ENCODE measurements around the gene SEC23IP. TPM values are rescaled to one million over a fixed set of nuclear protein-coding genes. Genes with fewer than 3 reads are reported as not detected.
"Not testable (repeated sequence)": the region's sequence is repeated elsewhere in the genome, so short reads cannot be mapped to it uniquely, and the experiment has no call there.

Gene SEC23IP
- total RNA-seq, 1 donor from 2014 or later, result 64.6 TPM

GRCh38 chr10:119860866-119861607, 31.5 kb upstream of the SEC23IP start:
- peaks cover 9% of the 10 kb centered on the region for H3K36me3 Mint-ChIP-seq (ENCODE audit: unreplicated experiment)
- H3K27ac Mint-ChIP-seq (ENCODE audit: unreplicated experiment), result no peak overlapping the region
- H3K9me3 Mint-ChIP-seq (ENCODE audit: unreplicated experiment), result peaks cover 3% of the 10 kb centered on the region
- H3K4me1 Mint-ChIP-seq (ENCODE audit: unreplicated experiment), result peaks cover 4% of the 10 kb centered on the region
- H3K4me3 Mint-ChIP-seq (ENCODE audit: unreplicated experiment), result no peak overlapping the region
- no peak for DNase-seq (ENCODE audit: extremely low spot score, unreplicated experiment)
- H3K27me3 Mint-ChIP-seq (ENCODE audit: unreplicated experiment), result no peaks in the 10 kb centered on the region
- TF ChIP-seq, protein P1, sequence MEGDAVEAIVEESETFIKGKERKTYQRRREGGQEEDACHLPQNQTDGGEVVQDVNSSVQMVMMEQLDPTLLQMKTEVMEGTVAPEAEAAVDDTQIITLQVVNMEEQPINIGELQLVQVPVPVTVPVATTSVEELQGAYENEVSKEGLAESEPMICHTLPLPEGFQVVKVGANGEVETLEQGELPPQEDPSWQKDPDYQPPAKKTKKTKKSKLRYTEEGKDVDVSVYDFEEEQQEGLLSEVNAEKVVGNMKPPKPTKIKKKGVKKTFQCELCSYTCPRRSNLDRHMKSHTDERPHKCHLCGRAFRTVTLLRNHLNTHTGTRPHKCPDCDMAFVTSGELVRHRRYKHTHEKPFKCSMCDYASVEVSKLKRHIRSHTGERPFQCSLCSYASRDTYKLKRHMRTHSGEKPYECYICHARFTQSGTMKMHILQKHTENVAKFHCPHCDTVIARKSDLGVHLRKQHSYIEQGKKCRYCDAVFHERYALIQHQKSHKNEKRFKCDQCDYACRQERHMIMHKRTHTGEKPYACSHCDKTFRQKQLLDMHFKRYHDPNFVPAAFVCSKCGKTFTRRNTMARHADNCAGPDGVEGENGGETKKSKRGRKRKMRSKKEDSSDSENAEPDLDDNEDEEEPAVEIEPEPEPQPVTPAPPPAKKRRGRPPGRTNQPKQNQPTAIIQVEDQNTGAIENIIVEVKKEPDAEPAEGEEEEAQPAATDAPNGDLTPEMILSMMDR (IDR thresholded peaks at IDR 0.05), result no peak

GRCh38 chr10:119862524-119862923, 30.0 kb upstream of the SEC23IP start:
- Mint-ChIP-seq H3K9me3 (ENCODE audit: unreplicated experiment) (peaks cover 3% of the 10 kb centered on the region), H3K27ac (ENCODE audit: unreplicated experiment) (no peak overlapping the region), H3K27me3 (ENCODE audit: unreplicated experiment) (no peaks in the 10 kb centered on the region), H3K4me3 (ENCODE audit: unreplicated experiment) (no peak overlapping the region), H3K36me3 (ENCODE audit: unreplicated experiment) (peaks cover 6% of the 10 kb centered on the region), H3K4me1 (ENCODE audit: unreplicated experiment) (peaks cover 6% of the 10 kb centered on the region)
- TF ChIP-seq, protein P1 (IDR thresholded peaks at IDR 0.05), result no peak
- no peak for DNase-seq (ENCODE audit: extremely low spot score, unreplicated experiment)

GRCh38 chr10:119863951-119864565, 28.5 kb upstream of the SEC23IP start:
- TF ChIP-seq, protein P1 (IDR thresholded peaks at IDR 0.05), result no peak
- no peak for DNase-seq (ENCODE audit: extremely low spot score, unreplicated experiment)
- Mint-ChIP-seq H3K27me3 (ENCODE audit: unreplicated experiment) (no peaks in the 10 kb centered on the region), H3K27ac (ENCODE audit: unreplicated experiment) (no peak overlapping the region), H3K9me3 (ENCODE audit: unreplicated experiment) (peaks cover 3% of the 10 kb centered on the region), H3K4me1 (ENCODE audit: unreplicated experiment) (peaks cover 12% of the 10 kb centered on the region), H3K36me3 (ENCODE audit: unreplicated experiment) (peaks cover 4% of the 10 kb centered on the region), H3K4me3 (ENCODE audit: unreplicated experiment) (no peak overlapping the region)

DNA sequence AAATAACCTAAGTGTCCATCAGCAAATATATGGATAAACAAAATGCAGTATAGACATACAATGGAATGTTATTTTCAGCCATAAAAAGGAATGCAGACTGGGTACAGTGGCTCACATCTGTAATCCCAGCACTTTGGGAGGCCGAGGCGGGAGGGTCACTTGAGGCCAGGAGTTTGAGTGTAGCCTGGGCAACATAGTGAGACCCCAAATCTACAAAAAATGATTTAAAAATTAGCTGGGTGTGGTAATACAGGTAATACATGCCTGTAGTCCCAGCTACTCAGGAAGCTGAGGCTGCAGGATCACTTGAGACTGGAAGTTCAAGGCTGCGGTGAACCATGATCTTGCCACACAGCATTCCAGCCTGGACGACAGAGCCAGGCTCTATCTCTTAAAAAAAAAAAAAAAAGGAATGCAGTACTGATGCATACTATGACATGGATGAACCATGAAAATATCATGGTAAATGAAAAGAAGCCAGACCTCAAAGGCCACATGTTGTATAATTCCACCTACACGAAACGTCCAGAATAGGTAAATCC, 26.8 kb upstream of the SEC23IP start:
- peaks cover 3% of the 10 kb centered on the region for H3K36me3 Mint-ChIP-seq (ENCODE audit: unreplicated experiment)
- H3K9me3 Mint-ChIP-seq (ENCODE audit: unreplicated experiment), result peaks cover 3% of the 10 kb centered on the region
- H3K4me3 Mint-ChIP-seq (ENCODE audit: unreplicated experiment), result no peak overlapping the region
- DNase-seq (ENCODE audit: extremely low spot score, unreplicated experiment), result no peak
- H3K27ac Mint-ChIP-seq (ENCODE audit: unreplicated experiment), result no peak overlapping the region
- TF ChIP-seq, protein P1 (IDR thresholded peaks at IDR 0.05), result no peak
- H3K4me1 Mint-ChIP-seq (ENCODE audit: unreplicated experiment), result peaks cover 21% of the 10 kb centered on the region
- no peaks in the 10 kb centered on the region for H3K27me3 Mint-ChIP-seq (ENCODE audit: unreplicated experiment)

- TF ChIP-seq, protein P1 (IDR thresholded peaks at IDR 0.05), result no peak
- Mint-ChIP-seq H3K36me3 (ENCODE audit: unreplicated experiment) (peaks cover 3% of the 10 kb centered on the region), H3K27ac (ENCODE audit: unreplicated experiment) (peak overlapping the region; percentile 3), H3K27me3 (ENCODE audit: unreplicated experiment) (no peaks in the 10 kb centered on the region), H3K4me1 (ENCODE audit: unreplicated experiment) (peaks cover 31% of the 10 kb centered on the region), H3K9me3 (ENCODE audit: unreplicated experiment) (peaks cover 3% of the 10 kb centered on the region), H3K4me3 (ENCODE audit: unreplicated experiment) (no peak overlapping the region)
- DNase-seq (ENCODE audit: extremely low spot score, unreplicated experiment), result no peak
Measured at GRCh38 chr10:119867317-119867716, 25.2 kb upstream of the SEC23IP start.

GRCh38 chr10:119869398-119869797, 23.1 kb upstream of the SEC23IP start:
- H3K27me3 Mint-ChIP-seq (ENCODE audit: unreplicated experiment); H3K9me3 Mint-ChIP-seq (ENCODE audit: unreplicated experiment); H3K36me3 Mint-ChIP-seq (ENCODE audit: unreplicated experiment); DNase-seq (ENCODE audit: extremely low spot score, unreplicated experiment); H3K4me3 Mint-ChIP-seq (ENCODE audit: unreplicated experiment); H3K27ac Mint-ChIP-seq (ENCODE audit: unreplicated experiment): not testable (repeated sequence)
- H3K4me1 Mint-ChIP-seq (ENCODE audit: unreplicated experiment), result peaks cover 38% of the 10 kb centered on the region
